ENCODE results near the gene MAPK12. TPM values are rescaled to one million over a fixed set of nuclear protein-coding genes. Genes with fewer than 3 reads are reported as not detected.

Gene MAPK12
- total RNA-seq (ENCODE audit: unreplicated experiment): 33.4 TPM
- long read RNA-seq, partial matches to known transcripts: 1 of 5 reads
- long read RNA-seq, other reads (novel, unspliced or antisense): 4 of 5 reads

GRCh38 chr22:50261615-50262459 lies at the start of gene MAPK12:
Gene MAPK12, minus strand, starts transcription at chr22:50261683. Its CDS starts 174 bp downstream, at chr22:50261509.
- Mint-ChIP-seq H3K27me3 (ENCODE audit: unreplicated experiment) (peaks cover 14% of the 10 kb centered on the region), H3K27ac (ENCODE audit: unreplicated experiment) (no peak within 1 kb of the TSS), H3K9me3 (ENCODE audit: unreplicated experiment) (no peaks in the 10 kb centered on the region), H3K4me1 (ENCODE audit: unreplicated experiment) (peaks cover 4% of the 10 kb centered on the region), H3K36me3 (ENCODE audit: low read depth, unreplicated experiment) (peaks cover 5% of the 10 kb centered on the region), H3K4me3 (ENCODE audit: unreplicated experiment) (peak within 1 kb of the TSS; percentile 76)
- TF ChIP-seq, protein P1, sequence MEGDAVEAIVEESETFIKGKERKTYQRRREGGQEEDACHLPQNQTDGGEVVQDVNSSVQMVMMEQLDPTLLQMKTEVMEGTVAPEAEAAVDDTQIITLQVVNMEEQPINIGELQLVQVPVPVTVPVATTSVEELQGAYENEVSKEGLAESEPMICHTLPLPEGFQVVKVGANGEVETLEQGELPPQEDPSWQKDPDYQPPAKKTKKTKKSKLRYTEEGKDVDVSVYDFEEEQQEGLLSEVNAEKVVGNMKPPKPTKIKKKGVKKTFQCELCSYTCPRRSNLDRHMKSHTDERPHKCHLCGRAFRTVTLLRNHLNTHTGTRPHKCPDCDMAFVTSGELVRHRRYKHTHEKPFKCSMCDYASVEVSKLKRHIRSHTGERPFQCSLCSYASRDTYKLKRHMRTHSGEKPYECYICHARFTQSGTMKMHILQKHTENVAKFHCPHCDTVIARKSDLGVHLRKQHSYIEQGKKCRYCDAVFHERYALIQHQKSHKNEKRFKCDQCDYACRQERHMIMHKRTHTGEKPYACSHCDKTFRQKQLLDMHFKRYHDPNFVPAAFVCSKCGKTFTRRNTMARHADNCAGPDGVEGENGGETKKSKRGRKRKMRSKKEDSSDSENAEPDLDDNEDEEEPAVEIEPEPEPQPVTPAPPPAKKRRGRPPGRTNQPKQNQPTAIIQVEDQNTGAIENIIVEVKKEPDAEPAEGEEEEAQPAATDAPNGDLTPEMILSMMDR (IDR thresholded peaks at IDR 0.05; ENCODE audit: unreplicated experiment): no peak
- no peak for DNase-seq (ENCODE audit: low spot score)

DNA sequence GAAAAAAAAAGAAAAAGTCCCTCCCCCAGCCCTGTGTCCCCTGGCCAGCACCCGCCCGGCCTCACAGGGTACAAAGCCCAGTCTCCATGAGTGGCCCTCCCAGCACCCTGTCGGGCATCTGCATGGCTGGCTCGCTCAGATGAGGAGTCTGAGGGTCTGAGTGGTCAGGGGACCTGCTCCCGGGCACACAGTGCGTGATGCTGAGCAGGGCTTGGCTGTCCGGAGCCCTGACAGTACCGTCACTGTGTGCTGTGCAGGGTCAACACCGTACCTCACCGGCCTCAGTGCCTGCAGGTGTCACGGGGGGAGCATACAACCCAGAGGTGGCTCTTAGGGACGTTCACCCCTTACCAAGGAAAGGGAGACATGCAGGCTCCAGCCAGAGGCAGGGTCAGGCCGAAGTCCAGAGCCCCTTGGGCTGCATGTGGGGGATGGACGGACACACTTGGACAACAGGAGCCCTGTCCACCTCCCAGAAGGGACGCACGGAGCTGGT lies 49.5 kb upstream of the MAPK12 start:
- TF ChIP-seq, protein P1 (IDR thresholded peaks at IDR 0.05; ENCODE audit: unreplicated experiment): no peak
- H3K4me1 Mint-ChIP-seq (ENCODE audit: unreplicated experiment): peaks cover 10% of the 10 kb centered on the region
- no peak for DNase-seq (ENCODE audit: low spot score)
- H3K4me3 Mint-ChIP-seq (ENCODE audit: unreplicated experiment): no peak overlapping the region
- H3K27ac Mint-ChIP-seq (ENCODE audit: unreplicated experiment): no peak overlapping the region
- no peaks in the 10 kb centered on the region for H3K9me3 Mint-ChIP-seq (ENCODE audit: unreplicated experiment)
- peaks cover 3% of the 10 kb centered on the region for H3K27me3 Mint-ChIP-seq (ENCODE audit: unreplicated experiment)
- H3K36me3 Mint-ChIP-seq (ENCODE audit: low read depth, unreplicated experiment): no peaks in the 10 kb centered on the region

DNA sequence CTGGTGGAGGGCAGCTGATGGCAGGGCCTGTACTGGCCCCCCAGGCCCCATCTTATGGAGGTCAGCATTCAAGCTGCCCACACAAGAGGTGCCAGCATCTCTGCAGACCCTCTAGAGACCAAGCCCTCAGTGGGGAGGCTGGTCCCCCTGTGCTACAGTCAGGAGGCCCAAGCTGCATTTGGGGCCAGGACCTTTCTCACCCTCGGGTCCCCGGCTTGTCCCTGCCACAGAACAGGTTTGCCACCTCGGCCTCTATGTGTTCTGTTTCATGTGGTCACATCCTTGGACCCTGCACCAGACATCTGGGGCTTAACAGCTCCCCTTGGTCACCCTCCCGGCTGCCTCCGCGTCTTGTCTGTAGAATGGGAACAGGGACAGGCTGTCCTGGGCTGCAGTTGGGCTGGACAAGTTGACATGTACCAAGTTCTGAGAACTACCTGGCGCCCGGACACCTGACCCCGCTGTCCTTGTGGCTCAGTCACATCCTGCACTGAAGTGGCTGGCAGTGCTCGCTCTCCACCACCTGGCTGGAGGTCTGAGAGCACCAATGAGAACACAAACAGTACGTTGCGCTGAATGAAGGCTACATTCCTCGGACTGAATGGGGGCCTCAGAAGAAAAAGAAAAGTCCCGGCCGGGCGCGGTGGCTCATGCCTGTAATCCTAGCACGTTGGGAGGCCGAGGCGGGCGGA lies 48.7 kb upstream of the MAPK12 start:
- no peak overlapping the region for H3K27ac Mint-ChIP-seq (ENCODE audit: unreplicated experiment)
- H3K4me1 Mint-ChIP-seq (ENCODE audit: unreplicated experiment): peaks cover 12% of the 10 kb centered on the region
- TF ChIP-seq, protein P1 (IDR thresholded peaks at IDR 0.05; ENCODE audit: unreplicated experiment): no peak
- no peak overlapping the region for H3K4me3 Mint-ChIP-seq (ENCODE audit: unreplicated experiment)
- no peak for DNase-seq (ENCODE audit: low spot score)
- H3K9me3 Mint-ChIP-seq (ENCODE audit: unreplicated experiment): no peaks in the 10 kb centered on the region
- peaks cover 4% of the 10 kb centered on the region for H3K27me3 Mint-ChIP-seq (ENCODE audit: unreplicated experiment)
- no peaks in the 10 kb centered on the region for H3K36me3 Mint-ChIP-seq (ENCODE audit: low read depth, unreplicated experiment)

DNA sequence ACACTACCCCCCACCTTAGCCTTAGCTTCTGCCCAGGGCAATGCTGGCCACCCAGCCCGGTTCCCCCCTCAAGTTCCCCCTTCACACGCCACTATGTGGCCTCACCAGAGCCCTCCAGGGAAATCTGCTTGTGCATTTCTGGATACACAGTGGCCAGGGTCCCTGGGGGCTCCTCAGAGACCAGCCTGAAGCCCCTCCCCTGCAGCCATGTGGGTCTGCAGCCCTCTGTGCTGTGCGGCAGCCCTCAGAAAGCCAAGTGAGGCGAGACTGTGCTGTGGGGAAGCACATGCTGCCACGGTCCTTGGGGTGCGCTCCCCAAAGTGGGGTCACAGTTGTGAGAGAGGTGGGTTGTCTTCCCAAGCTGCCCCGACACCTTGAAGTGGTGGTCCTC lies 48.1 kb upstream of the MAPK12 start:
- Mint-ChIP-seq H3K27me3 (ENCODE audit: unreplicated experiment) (peaks cover 4% of the 10 kb centered on the region), H3K36me3 (ENCODE audit: low read depth, unreplicated experiment) (no peaks in the 10 kb centered on the region), H3K4me1 (ENCODE audit: unreplicated experiment) (peaks cover 12% of the 10 kb centered on the region), H3K27ac (ENCODE audit: unreplicated experiment) (no peak overlapping the region), H3K4me3 (ENCODE audit: unreplicated experiment) (no peak overlapping the region), H3K9me3 (ENCODE audit: unreplicated experiment) (no peaks in the 10 kb centered on the region)
- DNase-seq (ENCODE audit: low spot score): no peak
- TF ChIP-seq, protein P1 (IDR thresholded peaks at IDR 0.05; ENCODE audit: unreplicated experiment): no peak
